HCT116 (cell line): ENCODE measurements around the gene DAP. TPM values are rescaled to one million over a fixed set of nuclear protein-coding genes. Genes with fewer than 3 reads are reported as not detected.

ENCODE experiments used
- ATAC-seq: fragments of 200-7000 bp; cut with Tn5 transposase; 2 replicates; pipeline ENCODE4 v1.9.1; 2020; ENCODE audit warnings: mild to moderate bottlenecking, moderate library complexity
- BruUV-seq: library from RNA; stranded (reverse); fragments of 400-500 nt; replicated peaks from 2 replicates; lab custom pipeline; 2021; lab: Mats Ljungman, UMichigan
- CTCF ChIA-PET: fragments of 300-600 bp; sonication (Branson Sonifier 250); formaldehyde crosslinking; loops from one replicate; lab custom pipeline; 2021; ENCODE audit warnings: antibody characterized with exemption; lab: Charles Lee
- POLR2A ChIA-PET: fragments of 300-600, 350-600 bp; sonication (Branson Sonifier 250); formaldehyde crosslinking; loops from one replicate; lab custom pipeline; 2021; ENCODE audit warnings: antibody characterized with exemption; lab: Charles Lee
- RAD21 ChIA-PET, 2 experiments: fragments of 300-600 bp; sonication (Branson Sonifier 250); formaldehyde crosslinking; loops; one replicate each; lab custom pipeline; 2023; ENCODE audit warnings: low total read pairs in 2 of 2; ENCODE audit not compliant: uncharacterized antibody in 2 of 2, unreplicated experiment in 2 of 2, low non-redundant PET in 1 of 2; lab: Charles Lee
- DNase-seq: peaks from one replicate; pipeline ENCODE4 v3.0.0-alpha.2; 2010; ENCODE audit warnings: low read depth, low spot score
- H2AFZ ChIP-seq: fragments of 200-600 bp; shearing (Covaris generic), sonication (generic); 2 replicates; pipeline ENCODE4 v1.6.1; 2017; ENCODE audit warnings: low read depth, mixed run types, mixed read lengths, antibody characterized with exemption, low read length; ENCODE audit not compliant: poor library complexity, severe bottlenecking
- H3K27ac ChIP-seq: 2 replicates; pipeline ENCODE4 v1.5.1; 2012; ENCODE audit warnings: low read depth, low read length
- H3K27me3 ChIP-seq: fragments of 200-600 bp; sonication (generic); 2 replicates; pipeline ENCODE4 v1.6.1; 2016; ENCODE audit warnings: mixed run types, low read length, mixed read lengths; ENCODE audit not compliant: insufficient read depth
- H3K36me3 ChIP-seq, 2 experiments: fragments of 200-500 bp in 1 of 2; fragments of 200-600 bp in 1 of 2; sonication (Bioruptor generic) in 1 of 2; sonication (generic) in 1 of 2; 2 replicates each; pipeline versions ENCODE4 v1.5.1 to v1.6.1; 2014 to 2016; ENCODE audit warnings: low read length in 2 of 2, inconsistent platforms in 1 of 2, mixed read lengths in 1 of 2, mixed run types in 1 of 2; ENCODE audit not compliant: insufficient read depth in 2 of 2, control insufficient read depth in 1 of 2
- H3K4me1 ChIP-seq, 2 experiments: fragments of 200-600 bp in 1 of 2; sonication (generic) in 1 of 2; 2 replicates each; pipeline versions ENCODE4 v1.5.1 to v1.6.1; 2012 to 2017; ENCODE audit warnings: low read length in 2 of 2, inconsistent platforms in 1 of 2, mild to moderate bottlenecking in 1 of 2, mixed read lengths in 1 of 2, mixed run types in 1 of 2, moderate library complexity in 1 of 2; ENCODE audit not compliant: insufficient read depth in 2 of 2, control insufficient read depth in 1 of 2
- H3K4me2 ChIP-seq: fragments of 200-600 bp; sonication (generic); 2 replicates; pipeline ENCODE4 v1.6.1; 2017; ENCODE audit warnings: mixed run types, low read length, mixed read lengths
- H3K4me3 ChIP-seq, 2 experiments: fragments of 200-600 bp in 1 of 2; sonication (generic) in 1 of 2; replicated peaks in 1 of 2; 2 replicates each; pipeline ENCODE4 v1.5.1; 2011 to 2016; ENCODE audit warnings: low read length in 2 of 2, control low read depth in 1 of 2, low read depth in 1 of 2, mild to moderate bottlenecking in 1 of 2, mixed read lengths in 1 of 2, mixed run types in 1 of 2
- H3K79me2 ChIP-seq: fragments of 200-600 bp; sonication (generic); 2 replicates; pipeline ENCODE4 v1.6.1; 2017; ENCODE audit warnings: mild to moderate bottlenecking, mixed run types, low read length, moderate library complexity, mixed read lengths; ENCODE audit not compliant: insufficient read depth
- H3K9ac ChIP-seq: fragments of 200-600 bp; sonication (generic); 2 replicates; pipeline ENCODE4 v1.6.1; 2016; ENCODE audit warnings: low read length, mixed read lengths
- H3K9me2 ChIP-seq: fragments of 200-600 bp; sonication (generic), shearing (Covaris generic); 2 replicates; pipeline ENCODE4 v1.6.1; 2017; ENCODE audit warnings: mixed run types, mild to moderate bottlenecking, moderate library complexity; ENCODE audit not compliant: insufficient read depth
- H3K9me3 ChIP-seq, 2 experiments: fragments of 200-500 bp in 1 of 2; fragments of 200-600 bp in 1 of 2; sonication (Bioruptor generic) in 1 of 2; sonication (generic) in 1 of 2; 2 replicates each; pipeline ENCODE4 v1.6.1; 2014 to 2017; ENCODE audit warnings: low read length in 2 of 2, mixed read lengths in 2 of 2, inconsistent platforms in 1 of 2, low read depth in 1 of 2, mild to moderate bottlenecking in 1 of 2, mixed run types in 1 of 2, moderate library complexity in 1 of 2; ENCODE audit not compliant: control insufficient read depth in 1 of 2, insufficient read depth in 1 of 2
- H4K20me1 ChIP-seq: fragments of 200-600 bp; sonication (generic), shearing (Covaris generic); 2 replicates; pipeline ENCODE4 v1.6.1; 2017; ENCODE audit warnings: mixed run types, mild to moderate bottlenecking, moderate library complexity; ENCODE audit not compliant: insufficient read depth
- CEBPB ChIP-seq: IDR thresholded peaks from 2 replicates; pipeline ENCODE4 v1.6.1; 2012; ENCODE audit warnings: low read depth
- ELF1 ChIP-seq: IDR thresholded peaks from 2 replicates; pipeline ENCODE4 v1.6.1; 2012; ENCODE audit warnings: low read depth, borderline replicate concordance
- EZH2 ChIP-seq: fragments of 200-600 bp; sonication (generic); IDR thresholded peaks from 2 replicates; pipeline ENCODE4 v1.6.1; 2017; ENCODE audit warnings: antibody characterized with exemption, mixed run types
- JUND ChIP-seq: IDR thresholded peaks from 2 replicates; pipeline ENCODE4 v1.6.1; 2012
- SRF ChIP-seq: IDR thresholded peaks from 2 replicates; pipeline ENCODE4 v1.6.1; 2012; ENCODE audit warnings: low read depth
- ZNF274 ChIP-seq: fragments of 200-500 bp; sonication (Bioruptor generic); IDR thresholded peaks from 2 replicates; pipeline ENCODE4 v1.6.1; 2014; ENCODE audit warnings: mild to moderate bottlenecking, low read depth, low read length, inconsistent platforms
- intact Hi-C: fragments of 100-400 bp; cut with micrococcal nuclease; formaldehyde crosslinking; loops from 2 replicates; pipeline ENCODE4 v1.10.0; 2022
- total RNA-seq: library from RNA; stranded (reverse); gene quantifications from one replicate; pipeline ENCODE4 v1.2.1, GENCODE V29; 2021; ENCODE audit not compliant: unreplicated experiment
- TF ChIP-seq, protein P1 (sequence below): IDR thresholded peaks from 2 replicates; pipeline ENCODE4 v1.6.1; 2011; ENCODE audit warnings: mild to moderate bottlenecking, low read length, moderate library complexity; ENCODE audit not compliant: insufficient replicate concordance; ENCODE audit errors: extremely low read depth
- TF ChIP-seq, protein P2 (sequence below): IDR thresholded peaks from 2 replicates; pipeline ENCODE4 v1.6.1; 2012
- TF ChIP-seq, protein P3 (sequence below), 3 experiments: fragments of 200-600 bp in 1 of 3; sonication (generic) in 1 of 3; IDR thresholded peaks in 2 of 3; conservative IDR thresholded peaks in 1 of 3; 2 replicates each; pipeline ENCODE4 v1.5.1; 2012 to 2017; ENCODE audit warnings: low read depth in 2 of 3, low read length in 2 of 3, antibody characterized with exemption in 1 of 3, borderline replicate concordance in 1 of 3, control low read depth in 1 of 3, mild to moderate bottlenecking in 1 of 3, mixed read lengths in 1 of 3, mixed run types in 1 of 3, moderate library complexity in 1 of 3; ENCODE audit not compliant: insufficient read depth in 1 of 3

DAP gene
- total RNA-seq, 1 experiment from 2014 or later = 59.1 TPM

DNA sequence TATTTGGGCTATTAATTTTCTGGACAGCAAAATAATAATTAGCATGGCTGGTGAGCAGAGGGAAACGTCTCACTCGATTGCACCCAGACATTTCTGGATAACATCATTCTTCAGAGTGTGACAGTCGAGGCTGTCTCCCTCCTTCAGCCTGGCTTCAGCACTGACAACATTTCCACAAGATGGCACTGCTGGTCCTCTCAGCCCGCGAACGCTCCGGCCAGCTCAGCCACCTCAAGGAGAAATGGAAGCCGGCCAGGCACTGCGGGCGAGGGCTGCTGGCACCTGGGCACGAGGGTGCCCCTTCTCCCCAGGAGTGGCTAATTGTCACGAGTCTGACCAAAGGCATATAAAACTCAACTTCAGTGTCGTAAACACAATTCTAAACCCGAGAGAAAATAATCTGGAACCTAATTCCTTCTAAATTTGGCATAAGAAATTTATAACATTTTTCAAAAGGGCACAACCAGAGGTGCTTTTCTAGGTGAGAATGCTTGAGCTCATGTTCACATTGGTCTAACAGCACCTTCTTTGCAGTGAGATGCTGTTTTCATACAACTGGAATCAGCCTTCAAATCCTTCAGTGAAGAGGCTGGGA is 65.9 kb downstream of the DAP start (continued):
- TF ChIP-seq, protein P1, sequence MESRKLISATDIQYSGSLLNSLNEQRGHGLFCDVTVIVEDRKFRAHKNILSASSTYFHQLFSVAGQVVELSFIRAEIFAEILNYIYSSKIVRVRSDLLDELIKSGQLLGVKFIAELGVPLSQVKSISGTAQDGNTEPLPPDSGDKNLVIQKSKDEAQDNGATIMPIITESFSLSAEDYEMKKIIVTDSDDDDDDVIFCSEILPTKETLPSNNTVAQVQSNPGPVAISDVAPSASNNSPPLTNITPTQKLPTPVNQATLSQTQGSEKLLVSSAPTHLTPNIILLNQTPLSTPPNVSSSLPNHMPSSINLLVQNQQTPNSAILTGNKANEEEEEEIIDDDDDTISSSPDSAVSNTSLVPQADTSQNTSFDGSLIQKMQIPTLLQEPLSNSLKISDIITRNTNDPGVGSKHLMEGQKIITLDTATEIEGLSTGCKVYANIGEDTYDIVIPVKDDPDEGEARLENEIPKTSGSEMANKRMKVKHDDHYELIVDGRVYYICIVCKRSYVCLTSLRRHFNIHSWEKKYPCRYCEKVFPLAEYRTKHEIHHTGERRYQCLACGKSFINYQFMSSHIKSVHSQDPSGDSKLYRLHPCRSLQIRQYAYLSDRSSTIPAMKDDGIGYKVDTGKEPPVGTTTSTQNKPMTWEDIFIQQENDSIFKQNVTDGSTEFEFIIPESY = no peak
- TF ChIP-seq, protein P2, sequence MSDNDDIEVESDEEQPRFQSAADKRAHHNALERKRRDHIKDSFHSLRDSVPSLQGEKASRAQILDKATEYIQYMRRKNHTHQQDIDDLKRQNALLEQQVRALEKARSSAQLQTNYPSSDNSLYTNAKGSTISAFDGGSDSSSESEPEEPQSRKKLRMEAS = no peak
- TF ChIP-seq, all 23 proteins: peak for 3

DNA sequence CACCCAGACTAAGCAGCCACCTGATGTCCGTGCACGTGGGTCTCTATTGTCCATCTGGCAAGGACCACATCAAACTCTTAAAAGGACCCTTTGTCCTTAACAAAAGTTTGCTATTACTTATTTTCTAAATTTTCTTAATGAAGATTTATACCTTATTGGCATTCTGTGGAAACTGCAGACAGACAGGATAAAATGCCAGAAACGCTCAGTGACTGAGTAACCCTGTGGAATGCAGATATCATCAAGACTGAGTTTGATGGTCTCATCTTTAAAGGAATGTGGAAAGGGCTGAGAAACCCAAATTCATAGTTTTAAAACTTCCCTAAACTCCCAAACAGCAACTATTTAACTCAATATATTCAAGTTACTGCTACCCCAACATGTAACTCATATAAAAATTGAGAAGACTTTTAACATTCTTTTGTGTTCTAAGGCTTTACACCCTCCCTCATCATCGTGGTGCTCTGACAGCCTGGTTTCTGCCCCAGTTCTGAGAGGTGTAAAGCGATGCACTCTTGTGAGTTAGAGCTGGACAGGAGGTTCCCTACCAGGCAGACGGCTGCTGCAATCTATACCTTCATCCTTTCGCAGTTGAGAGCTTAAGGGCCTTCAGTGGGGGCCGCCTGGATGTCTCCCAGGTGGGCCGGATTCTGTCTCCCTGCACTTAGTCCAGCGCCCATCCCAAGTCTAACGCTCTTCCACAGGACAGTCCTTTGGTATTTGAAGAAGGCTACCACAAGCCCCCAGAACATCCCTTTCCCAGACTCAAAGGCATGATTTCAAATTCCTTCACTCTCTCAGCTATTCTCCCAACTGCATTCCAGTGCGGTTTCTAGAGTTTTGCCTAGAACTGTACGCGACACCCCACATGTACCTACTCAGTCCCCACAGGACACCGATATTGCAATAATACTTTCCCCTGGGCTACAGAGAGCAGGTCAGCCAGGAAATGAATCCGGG is 68.9 kb downstream of the DAP start:
- no peak overlapping the region for H3K9ac ChIP-seq
- H3K4me2 ChIP-seq = peak overlapping the region; percentile 26
- no peak overlapping the region for H3K27ac ChIP-seq
- intact Hi-C loops = no loop called here
- no peaks in the 10 kb centered on the region for H3K36me3 ChIP-seq
- ATAC-seq (no peak), DNase-seq (no peak)
- BruUV-seq = no TSS peak
- ChIA-PET RAD21 (no interaction called here), CTCF (no interaction called here), POLR2A (no interaction called here)
- H3K4me1 ChIP-seq = peaks cover 5 to 28% of the 10 kb centered on the region in 2 experiments; a peak in 3 of 4 replicates
- H3K9me3 ChIP-seq = no peaks in the 10 kb centered on the region
- no peak overlapping the region for H3K4me3 ChIP-seq
- no peaks in the 10 kb centered on the region for H4K20me1 ChIP-seq
- no peak overlapping the region for H2AFZ ChIP-seq
- H3K27me3 ChIP-seq = no peaks in the 10 kb centered on the region
- H3K79me2 ChIP-seq = peaks cover 14% of the 10 kb centered on the region; the same call in 1 of the 2 replicates
- H3K9me2 ChIP-seq = no peaks in the 10 kb centered on the region
- TF ChIP-seq ELF1 (no peak), SRF (no peak), CEBPB (no peak), ZNF274 (no peak), EZH2 (no peak), JUND (no peak)
- TF ChIP-seq, protein P3, sequence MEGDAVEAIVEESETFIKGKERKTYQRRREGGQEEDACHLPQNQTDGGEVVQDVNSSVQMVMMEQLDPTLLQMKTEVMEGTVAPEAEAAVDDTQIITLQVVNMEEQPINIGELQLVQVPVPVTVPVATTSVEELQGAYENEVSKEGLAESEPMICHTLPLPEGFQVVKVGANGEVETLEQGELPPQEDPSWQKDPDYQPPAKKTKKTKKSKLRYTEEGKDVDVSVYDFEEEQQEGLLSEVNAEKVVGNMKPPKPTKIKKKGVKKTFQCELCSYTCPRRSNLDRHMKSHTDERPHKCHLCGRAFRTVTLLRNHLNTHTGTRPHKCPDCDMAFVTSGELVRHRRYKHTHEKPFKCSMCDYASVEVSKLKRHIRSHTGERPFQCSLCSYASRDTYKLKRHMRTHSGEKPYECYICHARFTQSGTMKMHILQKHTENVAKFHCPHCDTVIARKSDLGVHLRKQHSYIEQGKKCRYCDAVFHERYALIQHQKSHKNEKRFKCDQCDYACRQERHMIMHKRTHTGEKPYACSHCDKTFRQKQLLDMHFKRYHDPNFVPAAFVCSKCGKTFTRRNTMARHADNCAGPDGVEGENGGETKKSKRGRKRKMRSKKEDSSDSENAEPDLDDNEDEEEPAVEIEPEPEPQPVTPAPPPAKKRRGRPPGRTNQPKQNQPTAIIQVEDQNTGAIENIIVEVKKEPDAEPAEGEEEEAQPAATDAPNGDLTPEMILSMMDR (IDR thresholded peaks at IDR 0.05 in 2 of 3, conservative IDR thresholded peaks at IDR 0.05 in 1 of 3; ENCODE audit: borderline replicate concordance in 1 of 3, insufficient read depth in 1 of 3, low read depth in 2 of 3, low read length in 2 of 3) = no peak
- TF ChIP-seq, protein P2 = no peak
- TF ChIP-seq, protein P1 = no peak
